Astrocyte of the cerebellum (primary cell): ENCODE data around the gene SMTNL2.

ENCODE experiments used
- DNase-seq: peaks from one replicate; pipeline ENCODE4 v3.0.0-alpha.2; 2011; ENCODE audit warnings: low read depth
- H3K4me3 ChIP-seq: 2 replicates; pipeline ENCODE4 v1.5.1; 2011; ENCODE audit warnings: mild to moderate bottlenecking, low read depth, low read length, moderate library complexity
- CTCF ChIP-seq: IDR thresholded peaks from 2 replicates; pipeline ENCODE4 v1.5.1; 2012; ENCODE audit warnings: low read length, low read depth, moderate library complexity, mild to moderate bottlenecking; ENCODE audit errors: missing control alignments
- in situ Hi-C: cut with HindIII; loops from 2 replicates; pipeline ENCODE4 v1.10.0; 2017; ENCODE audit warnings: low sequenced_read_pairs

Gene SMTNL2

GRCh38 chr17:4545217-4545951 is 38.9 kb upstream of the SMTNL2 start:
- no peak for DNase-seq
- in situ Hi-C loops, result no loop called here
- TF ChIP-seq CTCF, result no peak
- H3K4me3 ChIP-seq, result no peak overlapping the region

GRCh38 chr17:4547118-4547906 is 37.0 kb upstream of the SMTNL2 start:
- no peak for TF ChIP-seq CTCF
- in situ Hi-C loops, result no loop called here
- no peak overlapping the region for H3K4me3 ChIP-seq

GRCh38 chr17:4548061-4548461 is 36.3 kb upstream of the SMTNL2 start:
- no peak for TF ChIP-seq CTCF
- DNase-seq, result no peak
- in situ Hi-C loops, result no loop called here
- H3K4me3 ChIP-seq, result no peak overlapping the region

More at GRCh38 chr17:4547118-4547906, 37.0 kb upstream of the SMTNL2 start:
- DNase-seq, result no peak

GRCh38 chr17:4548721-4549531 is 35.4 kb upstream of the SMTNL2 start:
- no peak for DNase-seq
- in situ Hi-C loops, result no loop called here

GRCh38 chr17:4549781-4550533 is 34.4 kb upstream of the SMTNL2 start:
- DNase-seq, result no peak
- no peak overlapping the region for H3K4me3 ChIP-seq
- in situ Hi-C loops, result no loop called here
- no peak for TF ChIP-seq CTCF

More at GRCh38 chr17:4548721-4549531, 35.4 kb upstream of the SMTNL2 start:
- no peak for TF ChIP-seq CTCF
- no peak overlapping the region for H3K4me3 ChIP-seq

GRCh38 chr17:4550534-4551039 is 33.7 kb upstream of the SMTNL2 start:
- in situ Hi-C loops, result no loop called here
- no peak overlapping the region for H3K4me3 ChIP-seq
- DNase-seq, result no peak
- no peak for TF ChIP-seq CTCF
